ENCODE results near the gene MET. TPM values are rescaled to one million over a fixed set of nuclear protein-coding genes. Genes with fewer than 3 reads are reported as not detected.

The MET gene
- total RNA-seq, 1 experiment from 2014 or later: 5.0 TPM

GRCh38 chr7:116763647-116764046 is 91.7 kb downstream of the MET start:
- H3K36me3 Mint-ChIP-seq (ENCODE audit: insufficient read depth in 1 of 3, low read depth in 3 of 3): no peaks in the 10 kb centered on the region
- WGBS (ENCODE audit: extremely low coverage, insufficient read length, low lambda C conversion rate): no CpG with 5 or more reads among the region's 1 CpG
- no peak overlapping the region for H3K23ac ChIP-seq (ENCODE audit: insufficient read length, low read depth, low read length)

More at GRCh38 chr7:116763647-116764046, 91.7 kb downstream of the MET start:
- H3K27ac Mint-ChIP-seq: no peak overlapping the region
- H3K4me1 Mint-ChIP-seq: peaks cover 3 to 6% of the 10 kb centered on the region in 2 experiments; a peak in 2 of 4 replicates
- no peak overlapping the region for H3K56ac ChIP-seq (ENCODE audit: insufficient read length, low read depth, low read length)
- H3K27ac ChIP-seq (ENCODE audit: insufficient read length, low read depth, low read length): no peak overlapping the region
- no peaks in the 10 kb centered on the region for H3K79me1 ChIP-seq (ENCODE audit: insufficient read depth, low read depth, low read length, poor library complexity, severe bottlenecking)
- no peak overlapping the region for H2BK120ac ChIP-seq (ENCODE audit: low read depth, low read length, poor library complexity, severe bottlenecking)
- no peak overlapping the region for H2BK5ac ChIP-seq (ENCODE audit: insufficient read length, low read length)
- no peak overlapping the region for H4K91ac ChIP-seq (ENCODE audit: insufficient read length, low read depth, low read length)
- no peaks in the 10 kb centered on the region for H3K4me1 ChIP-seq (ENCODE audit: insufficient read depth, low read length)
- H3K9me3 ChIP-seq (ENCODE audit: control insufficient read depth, low read depth, low read length): no peaks in the 10 kb centered on the region
- DNase-seq: no peak
- H3K79me2 ChIP-seq (ENCODE audit: insufficient read depth, low read length): 0 out of 2 replicates have a peak, but pooled peaks cover 2% of the 10 kb centered on the region
- no peak for TF ChIP-seq CTCF (conservative IDR thresholded peaks at IDR 0.05)
- no peaks in the 10 kb centered on the region for H4K20me1 ChIP-seq (ENCODE audit: control insufficient read depth, insufficient read depth, insufficient read length)
- H2BK20ac ChIP-seq (ENCODE audit: low read depth, low read length, poor library complexity, severe bottlenecking): no peak overlapping the region
- no peak overlapping the region for H3K4me3 Mint-ChIP-seq
- H2AK5ac ChIP-seq (ENCODE audit: insufficient read length, low read length): no peak overlapping the region
- H2BK12ac ChIP-seq (ENCODE audit: insufficient read length, low read depth, low read length): no peak overlapping the region
- H3K27me3 Mint-ChIP-seq (ENCODE audit: low read depth): peaks cover 1% of the 10 kb centered on the region; the same call in 1 of the 2 replicates
- no peak overlapping the region for H3K9ac ChIP-seq (ENCODE audit: extremely low read depth, insufficient read length, low read length)
- H3K27me3 ChIP-seq (ENCODE audit: insufficient read depth, low read length): no peaks in the 10 kb centered on the region
- no peak overlapping the region for H3K14ac ChIP-seq (ENCODE audit: insufficient read depth, low read length)
- H2AFZ ChIP-seq (ENCODE audit: low read length): no peak overlapping the region
- H4K5ac ChIP-seq (ENCODE audit: insufficient read length, low read depth, low read length): no peak overlapping the region
- H4K8ac ChIP-seq (replicated peaks; ENCODE audit: insufficient read length, low read depth, low read length): no peak overlapping the region
- H2BK15ac ChIP-seq (ENCODE audit: low read depth, low read length): no peak overlapping the region
- H3T11ph ChIP-seq (ENCODE audit: low read length): no peak overlapping the region
- H3K23me2 ChIP-seq (ENCODE audit: insufficient read length, low read depth, low read length, poor library complexity, severe bottlenecking): no peaks in the 10 kb centered on the region
- H3K9me3 Mint-ChIP-seq: no peaks in the 10 kb centered on the region
- H3K4me2 ChIP-seq (ENCODE audit: insufficient read depth, insufficient read length, low read length): no peak overlapping the region
- no peak overlapping the region for H3K18ac ChIP-seq (ENCODE audit: insufficient read length, low read depth, low read length)
- H3K4ac ChIP-seq (ENCODE audit: low read depth, low read length): no peak overlapping the region

Data from H9 (cell line).